Measurements from ENCODE around the gene KLF2. TPM values are rescaled to one million over a fixed set of nuclear protein-coding genes. Genes with fewer than 3 reads are reported as not detected.

KLF2 gene
- total and polyA plus RNA-seq, 9 donors: 48.3 to 399 (median 96.4) TPM

- peak in 3 of 5 donors; percentile 45 to 65 (median 63) for DNase-seq
- Histone ChIP-seq H3K9me3 (no peaks in the 10 kb centered on the region), H3K27ac (peak overlapping the region in 1 of 2 donors; percentile 89), H3K4me1 (ENCODE audit: insufficient read depth) (peaks cover 7% of the 10 kb centered on the region), H3K36me3 (no peaks in the 10 kb centered on the region), H3K27me3 (no peaks in the 10 kb centered on the region), H3K4me3 (peak overlapping the region; percentile 17)
- 32 to 38% (median 34%) methylated on average over 11 of the region's 11 CpGs for WGBS, 3 donors
- TF ChIP-seq EP300 (IDR thresholded peaks at IDR 0.05) (no peak), POLR2A (IDR thresholded peaks at IDR 0.05) (no peak), CTCF (IDR thresholded peaks at IDR 0.05) (no peak)
- intact Hi-C loops (cut with DNase I): loop anchor here in 3 of 4 donors (5.0 to 10.0 kb wide), 6 partner anchors 37 to 84 kb away; no protein-coding TSS in a partner anchor
Observed at GRCh38 chr19:16328824-16329482, 4.3 kb downstream of the KLF2 start.

DNA sequence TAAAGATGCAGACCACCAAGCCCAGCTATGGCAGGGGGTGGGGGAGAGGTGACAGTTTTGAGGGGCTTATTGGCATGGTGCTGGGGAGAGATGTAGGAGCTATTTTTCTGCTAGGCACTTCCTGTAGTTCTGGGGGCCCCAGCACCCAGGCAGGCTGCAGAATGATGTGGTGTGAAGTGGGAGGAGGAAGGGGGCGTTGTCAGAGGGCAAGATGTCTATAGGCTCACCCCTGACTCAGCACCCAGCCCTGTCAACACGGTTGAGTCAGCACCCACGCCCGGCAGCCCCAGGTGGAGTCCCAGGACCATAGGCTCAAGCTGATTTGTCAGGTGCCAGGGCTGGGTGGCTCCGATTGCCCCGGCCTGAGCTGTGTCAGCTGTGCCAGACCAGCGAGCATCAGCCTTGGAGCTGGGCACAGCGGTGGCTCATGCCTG, 5.8 kb downstream of the KLF2 start:
- intact Hi-C loops (cut with DNase I): no loop called here
- Histone ChIP-seq H3K27me3 (no peaks in the 10 kb centered on the region), H3K36me3 (no peaks in the 10 kb centered on the region), H3K4me3 (no peak overlapping the region), H3K9me3 (no peaks in the 10 kb centered on the region), H3K27ac (no peak overlapping the region), H3K4me1 (ENCODE audit: insufficient read depth) (peaks cover 5% of the 10 kb centered on the region)
- peak; percentile 14 for TF ChIP-seq POLR2A (IDR thresholded peaks at IDR 0.05)
- no peak for TF ChIP-seq CTCF (IDR thresholded peaks at IDR 0.05)
- DNase-seq: peak; percentile 55 to 82 (median 65)
- 48 to 70% (median 48%) methylated on average over 4 to 8 of the region's 8 CpGs for WGBS, 3 donors

GRCh38 chr19:16330806-16331690, 6.4 kb downstream of the KLF2 start:
- Histone ChIP-seq H3K4me3 (no peak overlapping the region), H3K9me3 (no peaks in the 10 kb centered on the region), H3K27ac (no peak overlapping the region), H3K27me3 (no peaks in the 10 kb centered on the region), H3K4me1 (ENCODE audit: insufficient read depth) (peaks cover 5% of the 10 kb centered on the region), H3K36me3 (no peaks in the 10 kb centered on the region)
- 56 to 84% (median 78%) methylated on average over 16 of the region's 16 CpGs for WGBS, 3 donors
- TF ChIP-seq POLR2A (IDR thresholded peaks at IDR 0.05) (no peak), EP300 (IDR thresholded peaks at IDR 0.05) (no peak), CTCF (IDR thresholded peaks at IDR 0.05) (no peak)
- DNase-seq: peak in 1 of 5 donors; percentile 33
- intact Hi-C loops (cut with DNase I): no loop called here

GRCh38 chr19:16333001-16333586, 8.5 kb downstream of the KLF2 start:
- 89 to 97% (median 93%) methylated on average over 12 of the region's 12 CpGs for WGBS, 3 donors
- H3K4me1 ChIP-seq (ENCODE audit: insufficient read depth): no peaks in the 10 kb centered on the region
- no peaks in the 10 kb centered on the region for H3K9me3 ChIP-seq
- H3K27me3 ChIP-seq: no peaks in the 10 kb centered on the region
- no peak overlapping the region for H3K27ac ChIP-seq
- H3K36me3 ChIP-seq: no peaks in the 10 kb centered on the region
- no peak overlapping the region for H3K4me3 ChIP-seq
- no peak for DNase-seq
- intact Hi-C loops (cut with DNase I): no loop called here
- no peak for TF ChIP-seq CTCF (IDR thresholded peaks at IDR 0.05)
- TF ChIP-seq POLR2A (IDR thresholded peaks at IDR 0.05): no peak
- TF ChIP-seq EP300 (IDR thresholded peaks at IDR 0.05): no peak
